22Rv1 (cell line): ENCODE data around the gene FANK1.
"Not testable (repeated sequence)": the region's sequence is repeated elsewhere in the genome, so short reads cannot be mapped to it uniquely, and the experiment has no call there.

Experiments used
- H3K27ac ChIP-seq: fragments of 450-650 bp; 2 replicates; pipeline ENCODE4 v1.5.1; 2017
- CTCF ChIP-seq: fragments of 450-650 bp; IDR thresholded peaks from 2 replicates; pipeline ENCODE4 v1.5.1; 2017; ENCODE audit warnings: mild to moderate bottlenecking
- ZFX ChIP-seq: fragments of 450-650 bp; IDR thresholded peaks from 2 replicates; pipeline ENCODE4 v1.6.1; 2017; ENCODE audit warnings: antibody characterized with exemption, borderline replicate concordance

FANK1 gene

DNA sequence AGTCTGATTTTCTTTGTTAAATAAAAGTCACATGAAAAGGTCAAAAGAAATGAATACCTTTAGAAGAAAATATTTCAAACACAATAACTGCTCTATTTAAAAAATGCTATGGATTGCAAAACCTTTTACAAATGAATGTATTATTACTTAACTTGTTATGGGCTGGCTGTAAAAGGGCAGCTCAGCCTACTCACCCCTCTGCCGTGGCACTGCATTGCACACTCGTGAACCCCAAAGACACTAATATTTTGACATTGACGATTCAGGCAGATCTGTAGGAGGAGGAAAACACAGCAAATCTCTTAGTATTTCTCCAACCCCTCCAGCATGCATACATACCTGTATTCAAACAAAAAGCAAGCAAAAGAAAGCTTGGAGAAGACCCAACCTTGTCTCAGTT is 149.5 kb downstream of the FANK1 start:
- H3K27ac ChIP-seq = no peak overlapping the region
- TF ChIP-seq ZFX = no peak
- no peak for TF ChIP-seq CTCF

- no peak for TF ChIP-seq ZFX
- TF ChIP-seq CTCF = no peak
These were observed 150.5 kb downstream of the FANK1 start for GRCh38 chr10:126046831-126047230.

GRCh38 chr10:126047749-126048148 is 151.4 kb downstream of the FANK1 start:
- H3K27ac ChIP-seq = not testable (repeated sequence)

More at GRCh38 chr10:126046831-126047230, 150.5 kb downstream of the FANK1 start:
- H3K27ac ChIP-seq = no peak overlapping the region

DNA sequence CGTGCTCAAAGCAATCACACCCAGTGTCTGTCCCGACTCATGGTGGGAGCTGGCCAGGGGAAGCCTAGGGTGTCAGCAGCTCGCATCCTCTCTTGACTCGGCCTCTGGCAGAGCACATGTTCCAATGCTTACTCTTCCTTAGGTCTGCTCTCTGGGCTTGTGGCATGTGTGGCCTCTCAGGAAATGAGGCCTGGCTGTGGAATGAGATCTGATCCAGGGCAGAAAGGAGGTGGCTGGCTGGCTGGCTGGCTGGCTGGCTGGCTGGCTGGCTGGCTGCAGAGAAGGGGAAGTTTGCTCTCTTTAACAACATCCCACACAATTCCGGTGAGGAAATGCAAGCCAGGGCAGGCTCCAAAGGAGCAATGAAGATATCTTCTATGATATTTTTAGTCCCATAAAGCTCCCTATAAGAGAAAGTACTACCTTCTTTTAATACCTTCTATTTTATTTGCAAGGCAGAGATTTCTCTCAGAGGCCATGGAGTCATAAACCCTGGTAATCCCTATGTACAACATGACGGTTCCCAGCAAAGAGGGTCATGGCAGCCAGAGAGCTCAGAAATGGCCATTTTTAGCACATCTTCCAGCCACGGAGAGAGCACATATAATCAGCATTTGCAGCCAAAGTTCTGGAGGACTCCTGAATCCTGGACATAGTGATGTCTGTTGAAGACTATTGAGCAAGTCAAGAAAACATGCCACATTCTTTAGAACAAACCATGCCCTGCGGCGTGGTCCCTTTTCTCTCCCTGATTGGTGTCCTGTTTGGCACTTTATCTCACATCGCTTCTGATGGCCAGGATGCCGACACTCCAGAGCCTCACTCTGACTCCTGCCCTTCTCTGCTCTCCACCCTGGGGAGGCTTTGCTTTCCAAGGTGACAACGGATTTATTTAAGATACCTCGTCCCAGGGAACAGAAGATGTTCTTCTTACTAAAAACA is 153.7 kb downstream of the FANK1 start:
- TF ChIP-seq ZFX (no peak), CTCF (no peak)
- H3K27ac ChIP-seq = no peak overlapping the region

DNA sequence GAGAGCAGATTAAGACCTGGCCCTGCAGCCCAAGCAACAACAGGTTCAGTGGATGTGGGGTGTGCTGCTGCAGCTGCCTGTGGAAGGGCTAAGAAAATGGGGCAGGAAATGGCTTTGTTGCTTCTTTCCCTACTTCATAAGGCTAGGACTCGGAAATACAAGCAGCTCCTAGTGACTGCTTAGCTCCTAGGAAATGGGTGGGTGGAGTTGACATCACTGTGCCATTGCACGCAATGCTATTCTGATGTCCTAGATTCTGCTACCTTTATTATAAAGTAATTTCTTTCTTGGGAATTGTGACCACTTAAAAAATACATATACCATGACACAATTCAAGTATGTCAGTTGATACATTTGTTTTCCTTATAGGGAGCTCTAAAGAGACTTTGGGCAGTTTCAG is 155.8 kb downstream of the FANK1 start:
- TF ChIP-seq ZFX = no peak
- no peak for TF ChIP-seq CTCF
- no peak overlapping the region for H3K27ac ChIP-seq

DNA sequence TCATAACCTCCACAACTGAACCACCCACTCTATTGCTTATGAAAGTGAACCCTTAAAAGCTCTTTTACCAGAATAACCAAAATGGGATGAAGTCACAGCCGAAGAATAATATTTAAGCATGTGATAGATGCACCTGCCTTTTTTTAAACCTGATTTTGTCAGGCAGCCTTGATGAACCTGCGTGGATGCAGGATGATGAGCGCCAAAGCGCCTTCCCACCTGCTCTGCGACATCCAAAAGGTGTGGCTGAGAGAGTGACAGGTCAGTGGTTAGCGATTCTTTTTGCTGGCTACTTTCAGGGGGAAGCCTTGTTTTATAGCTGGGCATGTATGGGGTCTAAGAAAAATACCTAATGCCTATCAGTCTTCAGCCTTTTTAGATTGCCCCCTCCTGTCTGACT is 157.8 kb downstream of the FANK1 start:
- H3K27ac ChIP-seq = no peak overlapping the region
- TF ChIP-seq ZFX = no peak
- TF ChIP-seq CTCF = no peak

GRCh38 chr10:126057494-126057893 is 161.1 kb downstream of the FANK1 start:
- TF ChIP-seq CTCF (no peak), ZFX (no peak)
- H3K27ac ChIP-seq = no peak overlapping the region
